Adipocyte (in vitro differentiated cells): Measurements from ENCODE around the gene SLC25A12.
"Not testable (repeated sequence)": the region's sequence is repeated elsewhere in the genome, so short reads cannot be mapped to it uniquely, and the experiment has no call there.

Source experiments
- DNase-seq: peaks from one replicate; pipeline ENCODE4 v3.0.0-alpha.2; 2015; ENCODE audit warnings: low read depth
- H3K27me3 ChIP-seq: replicated peaks from 2 replicates; pipeline ENCODE4 v1.7.0; 2013; ENCODE audit warnings: mild to moderate bottlenecking, low read length, moderate library complexity; ENCODE audit not compliant: control insufficient read depth, insufficient read depth
- H3K36me3 ChIP-seq: 2 replicates; pipeline ENCODE4 v1.7.0; 2013; ENCODE audit warnings: low read length, mild to moderate bottlenecking, moderate library complexity; ENCODE audit not compliant: control insufficient read depth, insufficient read depth, severe bottlenecking
- H3K4me1 ChIP-seq: 2 replicates; pipeline ENCODE4 v1.7.0; 2013; ENCODE audit warnings: mild to moderate bottlenecking, low read length, moderate library complexity; ENCODE audit not compliant: control insufficient read depth, insufficient read depth
- H3K4me3 ChIP-seq: 2 replicates; pipeline ENCODE4 v1.7.0; 2013; ENCODE audit warnings: mild to moderate bottlenecking, low read length, moderate library complexity
- H3K9ac ChIP-seq: 2 replicates; pipeline ENCODE4 v1.7.0; 2013; ENCODE audit warnings: mild to moderate bottlenecking, low read length, moderate library complexity
- H3K9me3 ChIP-seq: 2 replicates; pipeline ENCODE4 v1.7.0; 2013; ENCODE audit warnings: mild to moderate bottlenecking, low read length, moderate library complexity; ENCODE audit not compliant: control insufficient read depth

The SLC25A12 gene

DNA sequence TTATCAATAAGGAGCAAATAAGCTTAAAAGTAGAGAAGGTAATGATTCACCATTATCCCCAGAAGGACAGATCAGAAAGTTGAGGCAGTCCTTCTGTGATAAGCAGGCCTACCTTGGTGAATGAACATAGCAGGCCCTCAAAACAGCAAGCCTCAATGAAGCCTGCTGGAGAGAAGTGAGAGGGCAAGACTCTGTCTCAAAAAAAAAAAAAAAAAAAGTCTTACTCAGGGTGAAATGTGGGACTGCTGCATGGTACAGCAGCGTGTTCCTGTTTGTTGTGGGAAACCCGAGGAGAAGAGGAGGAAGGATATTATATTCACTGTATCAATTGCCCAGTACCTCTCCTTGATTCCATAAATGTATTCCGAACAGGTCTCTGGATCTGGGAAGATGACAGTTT, 19.5 kb upstream of the SLC25A12 start:
- Histone ChIP-seq H3K36me3 (no peaks in the 10 kb centered on the region), H3K9me3 (no peaks in the 10 kb centered on the region), H3K27me3 (no peaks in the 10 kb centered on the region), H3K4me3 (no peak overlapping the region), H3K4me1 (no peaks in the 10 kb centered on the region), H3K9ac (no peak overlapping the region)
- DNase-seq = no peak

- H3K4me1 ChIP-seq = no peaks in the 10 kb centered on the region
- no peak for DNase-seq
- no peak overlapping the region for H3K9ac ChIP-seq
- H3K27me3 ChIP-seq = no peaks in the 10 kb centered on the region
- H3K4me3 ChIP-seq = no peak overlapping the region
- H3K9me3 ChIP-seq = no peaks in the 10 kb centered on the region
- no peaks in the 10 kb centered on the region for H3K36me3 ChIP-seq
Measured at GRCh38 chr2:171910494-171910893, 16.4 kb upstream of the SLC25A12 start.

DNA sequence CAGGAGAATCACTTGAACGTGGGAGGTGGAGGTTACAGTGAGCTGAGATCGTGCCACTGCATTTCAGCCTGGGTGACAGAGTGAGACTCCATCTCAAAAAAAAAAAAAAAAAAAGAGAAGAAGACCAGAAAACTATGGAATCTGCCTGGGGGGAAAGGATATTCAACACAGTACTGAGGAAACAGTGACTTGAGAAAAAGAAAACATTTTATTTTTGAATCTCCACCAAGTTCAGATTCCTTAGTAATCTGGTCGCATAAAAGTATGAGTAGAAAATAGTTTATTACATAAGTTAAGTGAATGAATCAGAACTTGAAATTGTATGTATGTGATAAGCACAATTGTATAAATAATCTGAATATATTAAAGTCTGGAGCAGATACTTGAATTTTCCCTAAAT, 15.2 kb upstream of the SLC25A12 start:
- no peaks in the 10 kb centered on the region for H3K4me1 ChIP-seq
- no peak overlapping the region for H3K4me3 ChIP-seq

GRCh38 chr2:171908235-171908634, 14.2 kb upstream of the SLC25A12 start:
- Histone ChIP-seq H3K9ac (no peak overlapping the region), H3K27me3 (no peaks in the 10 kb centered on the region), H3K9me3 (no peaks in the 10 kb centered on the region), H3K4me1 (no peaks in the 10 kb centered on the region), H3K4me3 (no peak overlapping the region), H3K36me3 (no peaks in the 10 kb centered on the region)
- DNase-seq = no peak

More for the DNA sequence above, 15.2 kb upstream of the SLC25A12 start:
- Histone ChIP-seq H3K27me3 (no peaks in the 10 kb centered on the region), H3K9ac (no peak overlapping the region), H3K9me3 (no peaks in the 10 kb centered on the region), H3K36me3 (no peaks in the 10 kb centered on the region)
- DNase-seq = peak; percentile 71

GRCh38 chr2:171902840-171903420, 8.9 kb upstream of the SLC25A12 start:
- Histone ChIP-seq H3K27me3 (no peaks in the 10 kb centered on the region), H3K9ac (no peak overlapping the region), H3K9me3 (no peaks in the 10 kb centered on the region), H3K36me3 (no peaks in the 10 kb centered on the region), H3K4me1 (no peaks in the 10 kb centered on the region), H3K4me3 (no peak overlapping the region)
- no peak for DNase-seq

DNA sequence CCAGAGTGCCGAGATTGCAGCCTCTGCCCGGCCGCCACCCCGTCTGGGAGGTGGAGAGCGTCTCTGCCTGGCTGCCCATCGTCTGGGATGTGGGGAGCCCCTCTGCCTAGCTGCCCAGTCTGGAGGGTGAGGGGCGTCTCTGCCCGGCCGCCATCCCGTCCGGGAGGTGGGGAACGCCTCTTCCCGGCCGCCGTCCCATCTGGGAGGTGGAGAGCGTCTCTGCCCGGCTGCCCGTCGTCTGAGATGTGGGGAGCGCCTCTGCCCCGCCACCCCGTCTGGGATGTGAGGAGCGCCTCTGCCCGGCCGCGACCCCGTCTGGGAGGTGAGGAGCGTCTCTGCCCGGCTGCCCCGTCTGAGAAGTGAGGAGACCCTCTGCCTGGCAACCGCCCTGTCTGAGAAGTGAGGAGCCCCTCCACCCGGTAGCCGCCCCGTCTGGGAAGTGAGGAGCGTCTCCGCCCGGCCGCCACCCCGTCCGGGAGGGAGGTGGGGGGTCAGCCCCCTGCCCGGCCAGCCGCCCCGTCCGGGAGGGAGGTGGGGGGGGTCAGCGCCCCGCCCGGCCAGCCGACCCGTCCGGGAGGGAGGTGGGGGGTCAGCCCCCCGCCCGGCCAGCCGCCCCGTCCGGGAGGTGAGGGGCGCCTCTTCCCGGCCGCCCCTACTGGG, 5.7 kb upstream of the SLC25A12 start:
- not testable (repeated sequence) for DNase-seq, H3K9me3 ChIP-seq, H3K4me3 ChIP-seq, H3K9ac ChIP-seq, H3K4me1 ChIP-seq, H3K36me3 ChIP-seq, H3K27me3 ChIP-seq

DNA sequence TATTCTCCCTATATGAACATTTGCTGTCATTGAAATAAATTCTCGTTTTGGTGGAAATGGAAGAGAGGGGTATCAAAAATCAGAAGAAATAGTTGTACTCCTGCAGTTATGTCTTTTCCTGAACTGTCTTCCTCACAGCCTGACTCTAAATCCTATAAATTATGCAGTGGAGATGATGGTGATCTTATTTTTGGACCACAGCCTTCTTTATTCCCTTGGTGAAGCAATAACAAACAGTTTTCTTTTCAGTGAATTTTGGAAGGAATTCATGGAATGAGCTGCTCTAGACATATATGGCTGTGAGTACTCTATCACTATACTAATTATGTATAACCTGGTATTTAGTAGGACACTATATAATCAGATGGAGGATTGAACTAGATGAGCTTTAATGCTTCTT, 1.7 kb upstream of the SLC25A12 start:
- Histone ChIP-seq H3K4me3 (no peak overlapping the region), H3K4me1 (peaks cover 12% of the 10 kb centered on the region), H3K9ac (no peak overlapping the region), H3K27me3 (no peaks in the 10 kb centered on the region), H3K36me3 (no peaks in the 10 kb centered on the region), H3K9me3 (no peaks in the 10 kb centered on the region)
- DNase-seq = peak; percentile 51

GRCh38 chr2:171894612-171894947, 536 bp upstream of the SLC25A12 start:
- no peak for DNase-seq
- peak overlapping the region; percentile 91 for H3K9ac ChIP-seq
- H3K9me3 ChIP-seq = no peaks in the 10 kb centered on the region
- no peaks in the 10 kb centered on the region for H3K36me3 ChIP-seq
- H3K4me1 ChIP-seq = peaks cover 12% of the 10 kb centered on the region
- H3K27me3 ChIP-seq = no peaks in the 10 kb centered on the region
- peak overlapping the region; percentile 96 for H3K4me3 ChIP-seq

DNA sequence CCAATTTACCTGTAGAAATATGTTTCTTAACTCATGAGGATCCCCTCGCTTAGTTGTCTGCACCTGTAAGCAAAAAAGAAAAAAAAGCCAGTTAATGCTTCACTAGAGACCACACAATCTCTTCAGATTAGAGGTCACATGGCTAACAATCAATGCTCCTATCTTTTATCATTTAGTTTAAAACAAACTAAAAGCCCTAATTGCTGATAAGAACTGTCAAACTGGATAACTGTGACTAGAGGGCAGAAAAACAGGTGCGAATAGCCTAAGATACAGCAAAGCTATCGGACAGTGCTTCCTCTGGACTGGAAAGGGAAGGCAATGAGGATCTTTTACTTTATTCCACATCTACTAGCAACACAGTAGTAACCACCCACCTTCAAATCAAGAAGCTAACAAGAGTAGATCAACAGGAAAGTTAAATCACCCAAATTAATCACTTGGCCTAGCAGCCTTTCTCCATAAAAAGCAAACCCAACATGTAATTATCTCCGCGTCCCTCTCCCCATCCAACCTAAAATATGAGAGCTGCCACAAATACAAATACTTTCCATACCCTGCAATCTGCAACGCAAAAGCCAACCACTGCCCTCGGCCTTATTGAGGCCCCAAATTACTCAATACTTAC, 734 bp downstream of the SLC25A12 start:
- Histone ChIP-seq H3K36me3 (no peaks in the 10 kb centered on the region), H3K9me3 (no peaks in the 10 kb centered on the region), H3K4me3 (peak overlapping the region; percentile 96), H3K4me1 (peaks cover 12% of the 10 kb centered on the region), H3K27me3 (no peaks in the 10 kb centered on the region), H3K9ac (peak overlapping the region; percentile 91)
- peak; percentile 59 for DNase-seq

DNA sequence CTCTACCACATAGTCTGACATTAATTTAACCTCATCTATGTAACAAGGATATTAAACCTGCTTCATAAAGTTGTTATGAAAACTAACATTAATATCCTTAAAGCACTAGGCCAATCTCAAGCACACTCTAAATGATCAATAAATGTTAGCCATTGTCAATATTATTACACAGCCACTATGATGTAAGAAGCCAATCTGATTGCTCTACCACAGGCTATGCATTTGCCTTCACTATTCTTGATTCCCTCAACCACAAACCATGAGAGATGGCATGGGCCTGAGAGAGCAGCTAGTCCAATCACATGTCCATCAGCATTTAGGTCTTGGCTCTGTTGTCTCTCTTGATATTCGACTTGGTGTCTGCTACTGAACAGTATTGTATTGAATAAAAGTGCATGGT, 4.2 kb downstream of the SLC25A12 start:
- Histone ChIP-seq H3K4me1 (peaks cover 10% of the 10 kb centered on the region), H3K27me3 (no peaks in the 10 kb centered on the region), H3K9me3 (no peaks in the 10 kb centered on the region), H3K9ac (no peak overlapping the region), H3K4me3 (no peak overlapping the region), H3K36me3 (no peaks in the 10 kb centered on the region)
- DNase-seq = no peak

DNA sequence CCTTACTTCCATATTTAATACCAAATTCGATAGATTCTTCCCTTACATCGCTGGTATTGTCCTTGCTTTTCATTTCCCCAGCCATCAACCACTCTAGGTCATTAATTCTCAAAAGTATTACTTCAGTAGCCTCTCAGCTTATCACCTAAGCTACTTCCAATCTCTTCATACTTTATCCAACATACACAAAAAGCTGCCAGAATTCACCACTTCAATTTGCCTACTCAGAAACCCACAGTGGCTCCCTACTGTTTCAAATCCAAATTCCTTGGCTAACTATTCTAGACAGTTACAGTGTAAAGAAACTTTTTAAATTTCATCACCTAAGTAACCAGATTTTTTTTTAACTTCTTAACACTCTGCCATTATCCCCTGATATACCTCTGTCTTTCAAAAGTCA, 4.7 kb downstream of the SLC25A12 start:
- H3K27me3 ChIP-seq = no peaks in the 10 kb centered on the region
- no peaks in the 10 kb centered on the region for H3K36me3 ChIP-seq
- H3K4me3 ChIP-seq = no peak overlapping the region
- no peak for DNase-seq
- H3K9me3 ChIP-seq = no peaks in the 10 kb centered on the region
- H3K4me1 ChIP-seq = peaks cover 6% of the 10 kb centered on the region
- H3K9ac ChIP-seq = no peak overlapping the region
